Fibroblast of the aortic adventitia (primary cell): ENCODE data around the gene NCF2. TPM values are rescaled to one million over a fixed set of nuclear protein-coding genes. Genes with fewer than 3 reads are reported as not detected.

ENCODE experiments used
- DNase-seq: peaks from one replicate; pipeline ENCODE4 v3.0.0-alpha.2; 2010; ENCODE audit warnings: low read depth
- H3K4me3 ChIP-seq: 2 replicates; pipeline ENCODE4 v1.5.1; 2011; ENCODE audit warnings: low read depth, mild to moderate bottlenecking, control low read depth, low read length, moderate library complexity
- CTCF ChIP-seq: IDR thresholded peaks from 2 replicates; pipeline ENCODE4 v1.5.1; 2011; ENCODE audit warnings: mild to moderate bottlenecking, low read length, control low read depth, inconsistent platforms; ENCODE audit not compliant: insufficient read depth
- total RNA-seq: library from RNA; depleted of rRNA; stranded (reverse); fragments of >200 nt; gene quantifications from 2 replicates; pipeline ENCODE4 v1.2.3, GENCODE V29; 2012; ENCODE audit warnings: low replicate concordance

Gene NCF2
- total RNA-seq, 1 donor: 0.63 TPM

GRCh38 chr1:183570451-183570850 lies 19.8 kb downstream of the NCF2 start:
- H3K4me3 ChIP-seq: no peak overlapping the region
- DNase-seq: no peak
- no peak for TF ChIP-seq CTCF

- DNase-seq: no peak
- H3K4me3 ChIP-seq: no peak overlapping the region
- TF ChIP-seq CTCF: no peak
These were observed 20.5 kb downstream of the NCF2 start for GRCh38 chr1:183569801-183570200.

- no peak overlapping the region for H3K4me3 ChIP-seq
- no peak for TF ChIP-seq CTCF
- DNase-seq: no peak
These were observed 21.1 kb downstream of the NCF2 start for GRCh38 chr1:183569141-183569540.

- no peak for DNase-seq
- TF ChIP-seq CTCF: no peak
- H3K4me3 ChIP-seq: no peak overlapping the region
These were observed 21.9 kb downstream of the NCF2 start for GRCh38 chr1:183568176-183569021.

- peak; percentile 36 for DNase-seq
- no peak for TF ChIP-seq CTCF
- H3K4me3 ChIP-seq: no peak overlapping the region
These were observed 22.7 kb downstream of the NCF2 start for GRCh38 chr1:183567584-183567983.

GRCh38 chr1:183566026-183566425 lies 24.2 kb downstream of the NCF2 start:
- no peak for TF ChIP-seq CTCF
- DNase-seq: no peak

More at GRCh38 chr1:183566026-183566425, 24.2 kb downstream of the NCF2 start:
- H3K4me3 ChIP-seq: no peak overlapping the region
